D341Med (cell line): ENCODE data around the gene SLC22A23.
A peak's percentile ranks its signal among the peaks of the same experiment; 100 is the strongest.

Experiments used
- DNase-seq: peaks from one replicate; pipeline ENCODE4 v3.0.0; 2012; ENCODE audit warnings: low spot score

The SLC22A23 gene

GRCh38 chr6:3456898-3457709 is at the start of gene SLC22A23:
SLC22A23 (minus strand) TSS chr6:3457050; CDS start chr6:3456559, 491 bp downstream.
- DNase-seq = peak; percentile 99

- no peak for DNase-seq
Measured at GRCh38 chr6:3506200-3506599, 49.4 kb upstream of the SLC22A23 start.

GRCh38 chr6:3504938-3505805 is 48.3 kb upstream of the SLC22A23 start:
- no peak for DNase-seq

- no peak for DNase-seq
Measured at GRCh38 chr6:3504354-3504753, 47.5 kb upstream of the SLC22A23 start.

- DNase-seq = no peak
Measured at GRCh38 chr6:3501826-3502500, 45.1 kb upstream of the SLC22A23 start.

- no peak for DNase-seq
Measured at GRCh38 chr6:3500262-3501014, 43.6 kb upstream of the SLC22A23 start.

GRCh38 chr6:3499603-3500002 is 42.8 kb upstream of the SLC22A23 start:
- DNase-seq = no peak

GRCh38 chr6:3496395-3496794 is 39.5 kb upstream of the SLC22A23 start:
- no peak for DNase-seq

GRCh38 chr6:3494391-3495100 is 37.7 kb upstream of the SLC22A23 start:
- no peak for DNase-seq

- no peak for DNase-seq
Measured at GRCh38 chr6:3490625-3490980, 33.8 kb upstream of the SLC22A23 start.

- no peak for DNase-seq
Measured at GRCh38 chr6:3489961-3490624, 33.2 kb upstream of the SLC22A23 start.

- DNase-seq = no peak
Measured at GRCh38 chr6:3489027-3489757, 32.3 kb upstream of the SLC22A23 start.

- no peak for DNase-seq
Measured at GRCh38 chr6:3484946-3485345, 28.1 kb upstream of the SLC22A23 start.

GRCh38 chr6:3484192-3484591 is 27.3 kb upstream of the SLC22A23 start:
- DNase-seq = no peak

- DNase-seq = no peak
Measured at GRCh38 chr6:3483675-3484074, 26.8 kb upstream of the SLC22A23 start.

- DNase-seq = no peak
Measured at GRCh38 chr6:3482869-3483268, 26.0 kb upstream of the SLC22A23 start.

GRCh38 chr6:3481640-3482039 is 24.8 kb upstream of the SLC22A23 start:
- DNase-seq = no peak

- no peak for DNase-seq
Measured at GRCh38 chr6:3480009-3480408, 23.2 kb upstream of the SLC22A23 start.

- DNase-seq = no peak
Measured at GRCh38 chr6:3473773-3474172, 16.9 kb upstream of the SLC22A23 start.

GRCh38 chr6:3471711-3472110 is 14.9 kb upstream of the SLC22A23 start:
- DNase-seq = no peak
